ENCODE results near the gene RABGAP1L.
"Not testable (repeated sequence)": the region's sequence is repeated elsewhere in the genome, so short reads cannot be mapped to it uniquely, and the experiment has no call there.

RABGAP1L gene

DNA sequence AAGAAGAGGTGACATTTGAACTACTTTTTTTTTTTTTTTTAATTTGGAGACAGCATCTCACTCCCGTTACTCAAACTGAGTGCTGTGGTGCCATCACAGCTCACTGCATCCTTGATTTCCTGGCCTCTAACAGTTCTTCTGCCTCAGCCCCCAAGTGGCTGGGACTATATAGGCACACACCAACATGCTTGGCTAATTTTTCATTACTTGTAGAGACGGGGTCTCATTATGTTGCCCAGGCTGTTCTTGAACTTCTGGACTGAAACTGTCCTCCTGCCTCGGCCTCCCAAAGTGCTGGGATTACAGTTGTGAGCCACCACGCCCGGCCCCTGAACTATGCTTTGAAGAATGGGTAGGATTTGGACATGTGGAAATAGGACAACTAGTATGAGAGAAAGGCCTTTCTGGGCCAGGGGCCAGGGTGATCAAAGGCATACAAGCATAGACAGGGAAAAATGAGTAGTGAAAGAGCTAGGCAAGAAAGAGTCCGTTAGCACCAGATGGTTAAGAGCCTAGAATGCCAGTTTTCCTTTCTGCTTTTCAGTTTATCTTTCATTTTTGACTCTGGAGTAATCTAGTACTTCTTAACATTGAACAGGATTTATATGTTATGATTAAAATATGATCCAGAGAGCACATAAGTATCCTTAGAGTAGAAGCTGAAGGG is 6.3 kb downstream of the RABGAP1L start:
- no peak overlapping the region for H3K4me3 ChIP-seq (ENCODE audit: low read length)
- DNase-seq (ENCODE audit: low read depth), result no peak
- TF ChIP-seq, protein P1, sequence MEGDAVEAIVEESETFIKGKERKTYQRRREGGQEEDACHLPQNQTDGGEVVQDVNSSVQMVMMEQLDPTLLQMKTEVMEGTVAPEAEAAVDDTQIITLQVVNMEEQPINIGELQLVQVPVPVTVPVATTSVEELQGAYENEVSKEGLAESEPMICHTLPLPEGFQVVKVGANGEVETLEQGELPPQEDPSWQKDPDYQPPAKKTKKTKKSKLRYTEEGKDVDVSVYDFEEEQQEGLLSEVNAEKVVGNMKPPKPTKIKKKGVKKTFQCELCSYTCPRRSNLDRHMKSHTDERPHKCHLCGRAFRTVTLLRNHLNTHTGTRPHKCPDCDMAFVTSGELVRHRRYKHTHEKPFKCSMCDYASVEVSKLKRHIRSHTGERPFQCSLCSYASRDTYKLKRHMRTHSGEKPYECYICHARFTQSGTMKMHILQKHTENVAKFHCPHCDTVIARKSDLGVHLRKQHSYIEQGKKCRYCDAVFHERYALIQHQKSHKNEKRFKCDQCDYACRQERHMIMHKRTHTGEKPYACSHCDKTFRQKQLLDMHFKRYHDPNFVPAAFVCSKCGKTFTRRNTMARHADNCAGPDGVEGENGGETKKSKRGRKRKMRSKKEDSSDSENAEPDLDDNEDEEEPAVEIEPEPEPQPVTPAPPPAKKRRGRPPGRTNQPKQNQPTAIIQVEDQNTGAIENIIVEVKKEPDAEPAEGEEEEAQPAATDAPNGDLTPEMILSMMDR (IDR thresholded peaks at IDR 0.05; ENCODE audit: insufficient read depth, low read depth, low read length, missing control alignments), result no peak

DNA sequence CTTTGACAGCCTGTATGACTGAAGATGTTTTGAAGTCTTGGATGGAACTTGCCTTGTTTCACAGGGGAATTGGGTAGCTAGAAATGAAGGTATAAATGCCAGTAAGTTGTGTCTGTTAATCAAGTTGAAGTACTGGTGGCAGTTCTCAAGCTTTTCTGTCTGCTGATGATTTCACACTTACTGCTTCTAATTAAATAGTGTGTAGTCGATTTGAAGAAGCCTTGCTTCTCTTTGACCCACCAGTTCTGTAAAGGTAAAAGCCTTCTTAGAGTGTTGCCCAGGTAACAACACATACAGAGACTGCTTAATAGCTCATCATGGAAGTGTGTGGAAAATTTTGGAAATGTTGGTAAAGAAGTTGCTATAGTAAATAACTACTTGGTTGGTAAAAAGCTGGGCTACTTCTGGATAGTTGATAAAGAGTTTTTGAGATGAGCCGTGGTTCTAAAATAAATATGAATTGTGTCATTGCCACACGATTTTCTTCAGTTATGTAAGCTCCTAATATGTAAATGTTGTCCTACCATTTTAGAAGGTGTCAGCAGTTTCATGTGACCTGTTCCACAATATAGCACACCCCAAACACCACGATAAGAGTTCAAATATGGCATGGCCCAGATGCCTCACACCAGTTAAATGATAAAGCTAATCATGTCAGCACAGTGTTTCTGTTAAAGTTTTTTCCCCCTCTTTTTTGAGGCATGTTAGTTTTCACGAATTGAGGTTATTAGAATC is 7.4 kb downstream of the RABGAP1L start:
- TF ChIP-seq, protein P1 (IDR thresholded peaks at IDR 0.05; ENCODE audit: insufficient read depth, low read depth, low read length, missing control alignments), result no peak
- H3K4me3 ChIP-seq (ENCODE audit: low read length), result no peak overlapping the region
- DNase-seq (ENCODE audit: low read depth), result no peak

DNA sequence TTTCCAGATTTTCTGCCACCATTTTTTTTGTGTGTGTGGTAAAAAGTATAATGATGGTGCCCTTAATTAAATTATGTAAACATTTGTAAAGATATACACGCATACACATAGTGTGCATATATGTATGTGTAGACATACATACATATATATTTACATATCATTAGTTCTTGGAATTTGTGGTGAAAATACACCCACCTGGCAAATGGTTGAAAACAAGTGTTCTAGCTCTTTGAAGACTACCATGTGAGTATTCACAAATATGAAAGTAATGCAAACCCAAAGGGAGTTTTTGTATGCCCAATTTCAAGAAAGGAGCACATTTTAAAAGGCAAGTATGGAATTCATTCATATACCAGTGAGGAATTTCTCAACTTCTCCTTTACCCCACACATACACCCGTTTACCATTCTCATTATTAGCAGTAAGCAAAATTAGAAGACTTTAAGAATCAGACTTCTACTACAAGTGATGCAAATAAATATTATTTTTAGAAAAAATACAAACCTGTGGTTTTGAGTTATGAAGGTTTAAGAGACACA is 8.0 kb downstream of the RABGAP1L start:
- no peak overlapping the region for H3K4me3 ChIP-seq (ENCODE audit: low read length)
- TF ChIP-seq, protein P1 (IDR thresholded peaks at IDR 0.05; ENCODE audit: insufficient read depth, low read depth, low read length, missing control alignments), result no peak
- no peak for DNase-seq (ENCODE audit: low read depth)

DNA sequence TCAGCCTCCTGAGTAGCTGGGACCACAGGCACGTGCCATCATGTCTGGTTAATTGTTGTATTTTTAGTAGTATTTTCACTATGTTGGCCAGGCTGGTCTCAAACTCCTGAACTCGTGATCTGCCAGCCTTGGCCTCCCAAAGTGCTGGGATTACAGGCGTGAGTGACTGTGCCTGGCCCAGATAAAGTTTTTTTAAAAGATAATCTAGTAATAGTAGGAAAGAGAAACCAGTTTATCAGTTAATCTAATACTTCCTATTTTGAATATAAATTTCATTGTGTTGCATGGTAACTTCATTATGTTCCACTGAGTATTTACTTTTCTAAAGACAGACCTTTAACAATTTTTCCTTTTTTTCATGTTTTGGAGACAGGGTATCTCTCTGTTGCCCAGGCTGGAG is 10.0 kb downstream of the RABGAP1L start:
- TF ChIP-seq, protein P1 (IDR thresholded peaks at IDR 0.05; ENCODE audit: insufficient read depth, low read depth, low read length, missing control alignments), result no peak
- no peak for DNase-seq (ENCODE audit: low read depth)
- no peak overlapping the region for H3K4me3 ChIP-seq (ENCODE audit: low read length)

DNA sequence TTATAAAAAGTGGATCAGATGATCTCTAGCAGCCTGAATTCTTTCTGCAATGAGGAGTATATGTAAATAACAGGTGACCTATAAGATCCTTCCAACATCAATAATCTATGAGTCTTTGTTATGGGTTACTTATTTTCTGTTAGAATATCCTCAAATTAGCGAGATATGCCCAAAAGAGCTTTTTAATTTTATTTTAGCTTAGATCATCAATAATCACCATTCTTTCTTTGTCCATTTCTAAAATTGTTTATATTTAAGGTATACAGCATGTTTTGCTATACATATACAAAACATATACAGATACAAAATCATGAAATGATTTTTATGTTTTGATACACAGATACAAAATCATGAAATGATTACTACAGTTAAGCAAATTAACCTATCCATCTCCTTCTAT is 11.8 kb downstream of the RABGAP1L start:
- TF ChIP-seq, protein P1 (IDR thresholded peaks at IDR 0.05; ENCODE audit: insufficient read depth, low read depth, low read length, missing control alignments), result no peak
- no peak overlapping the region for H3K4me3 ChIP-seq (ENCODE audit: low read length)

DNA sequence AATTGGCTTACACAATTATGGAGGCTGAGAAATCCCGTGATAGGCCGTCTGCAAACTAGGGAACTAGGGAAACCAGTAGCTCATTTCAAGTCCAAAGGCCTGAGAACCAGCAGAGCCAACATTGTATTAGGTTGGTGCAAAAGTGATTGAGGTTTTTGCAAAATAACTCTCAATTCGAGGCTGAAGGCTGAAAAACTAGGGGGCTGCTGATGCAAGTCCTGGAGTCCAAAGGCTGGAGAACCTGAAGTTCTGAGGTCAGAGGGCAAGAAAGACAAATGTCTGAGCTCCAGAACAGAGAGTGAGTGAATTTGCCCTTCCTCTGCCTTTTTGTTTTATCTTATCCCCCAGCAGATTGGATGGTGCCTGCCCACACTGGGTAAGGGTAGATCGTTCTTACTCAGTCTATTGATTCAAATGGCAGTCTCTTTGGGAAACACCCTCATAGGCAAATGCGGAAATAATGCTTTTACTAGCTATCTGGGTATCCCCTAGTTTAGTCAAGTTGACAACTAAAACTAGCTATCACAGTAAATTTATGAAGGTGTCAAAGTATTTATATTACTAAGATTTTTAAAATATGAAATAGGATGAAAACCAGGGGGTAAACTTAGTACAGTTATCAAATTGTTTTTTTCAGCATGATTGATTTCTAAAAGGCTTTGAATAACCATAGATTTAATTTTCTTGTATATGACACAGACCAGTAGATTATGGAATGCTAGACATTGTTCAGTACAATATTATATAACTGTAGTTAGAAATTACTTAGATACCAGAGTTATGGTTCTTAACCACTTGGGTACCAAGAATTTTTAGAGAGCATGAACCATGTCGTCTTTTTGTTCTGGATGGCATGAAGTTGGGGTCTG is 15.4 kb downstream of the RABGAP1L start:
- TF ChIP-seq, protein P1 (IDR thresholded peaks at IDR 0.05; ENCODE audit: insufficient read depth, low read depth, low read length, missing control alignments), result no peak
- no peak for DNase-seq (ENCODE audit: low read depth)
- H3K4me3 ChIP-seq (ENCODE audit: low read length), result no peak overlapping the region

More for the DNA sequence above, 11.8 kb downstream of the RABGAP1L start:
- no peak for DNase-seq (ENCODE audit: low read depth)

DNA sequence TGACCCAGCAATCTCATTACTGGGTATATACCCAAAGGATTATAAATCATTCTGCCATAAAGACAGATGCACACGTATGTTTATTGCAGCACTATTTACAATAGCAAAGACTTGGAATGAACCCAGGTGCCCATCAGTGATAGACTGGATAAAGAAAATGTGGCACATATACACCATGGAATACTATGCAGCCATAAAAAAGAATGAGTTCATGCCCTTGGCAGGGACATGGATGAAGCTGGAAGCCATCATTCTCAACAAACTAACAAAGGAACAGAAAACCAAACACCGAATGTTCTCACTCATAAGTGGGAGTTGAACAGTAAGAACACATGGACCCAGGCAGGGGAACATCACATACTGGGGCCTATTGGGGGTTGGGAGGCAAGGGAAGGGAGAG is 19.1 kb downstream of the RABGAP1L start:
- H3K4me3 ChIP-seq (ENCODE audit: low read length); DNase-seq (ENCODE audit: low read depth): not testable (repeated sequence)
